SK-N-SH (cell line): Measurements from ENCODE around the gene ALPL. TPM values are rescaled to one million over a fixed set of nuclear protein-coding genes. Genes with fewer than 3 reads are reported as not detected.

Experiments
- CTCF ChIA-PET: fragments of 300-600, 350-600 bp; formaldehyde crosslinking; extraction: SDS; loops from one replicate; lab custom pipeline; 2021; lab: Yijun Ruan, JAX
- POLR2A ChIA-PET: fragments of 350-600 bp; sonication (Branson Sonifier 250); formaldehyde crosslinking; extraction: SDS; loops from one replicate; lab custom pipeline; 2020; ENCODE audit warnings: antibody characterized with exemption, inconsistent platforms; lab: Yijun Ruan, JAX
- DNase-seq: peaks from one replicate; pipeline ENCODE4 v3.0.0; 2012
- H2AFZ ChIP-seq: fragments of 200-600 bp; sonication (generic); 2 replicates; pipeline ENCODE4 v1.8.1; 2016; ENCODE audit warnings: antibody characterized with exemption, mild to moderate bottlenecking, low read depth
- H3F3A ChIP-seq: fragments of 200-600 bp; sonication (generic); replicated peaks from 2 replicates; pipeline ENCODE3; 2016; ENCODE audit warnings: antibody characterized with exemption, mild to moderate bottlenecking; ENCODE audit not compliant: insufficient read depth
- H3K27ac ChIP-seq, 2 experiments: fragments of 200-500 bp in 1 of 2; fragments of 200-600 bp in 1 of 2; sonication (Bioruptor generic) in 1 of 2; sonication (generic), shearing (Covaris generic) in 1 of 2; 2 replicates each; pipeline versions ENCODE4 v1.5.1 to v1.6.1; 2014 to 2016; ENCODE audit warnings: low read depth in 2 of 2, inconsistent platforms in 1 of 2, low read length in 1 of 2, mild to moderate bottlenecking in 1 of 2, mixed read lengths in 1 of 2
- H3K27me3 ChIP-seq: fragments of 200-600 bp; sonication (generic), shearing (Covaris generic); 2 replicates; pipeline ENCODE4 v1.6.1; 2016; ENCODE audit warnings: mixed run types; ENCODE audit not compliant: insufficient read depth
- H3K36me3 ChIP-seq, 2 experiments: fragments of 200-500 bp in 1 of 2; fragments of 200-600 bp in 1 of 2; sonication (Bioruptor generic) in 1 of 2; sonication (generic) in 1 of 2; replicated peaks in 1 of 2; 2 replicates each; pipeline versions ENCODE3 to v1.5.1; 2014 to 2016; ENCODE audit warnings: low read length in 1 of 2, mild to moderate bottlenecking in 1 of 2; ENCODE audit not compliant: insufficient read depth in 2 of 2, control insufficient read depth in 1 of 2
- H3K4me1 ChIP-seq, 2 experiments: fragments of 200-500 bp in 1 of 2; fragments of 200-600 bp in 1 of 2; sonication (Bioruptor generic) in 1 of 2; sonication (generic), shearing (Covaris generic) in 1 of 2; 2 replicates each; pipeline versions ENCODE4 v1.5.1 to v1.6.1; 2014 to 2016; ENCODE audit warnings: low read depth in 1 of 2, low read length in 1 of 2, mixed run types in 1 of 2; ENCODE audit not compliant: insufficient read depth in 2 of 2, control insufficient read depth in 1 of 2
- H3K4me2 ChIP-seq: fragments of 200-600 bp; sonication (generic), shearing (Covaris generic); 2 replicates; pipeline ENCODE4 v1.6.1; 2017; ENCODE audit warnings: mixed run types
- H3K4me3 ChIP-seq, 2 experiments: fragments of 200-500 bp in 1 of 2; fragments of 200-600 bp in 1 of 2; sonication (Bioruptor generic) in 1 of 2; sonication (generic), shearing (Covaris generic) in 1 of 2; 2 replicates each; pipeline versions ENCODE4 v1.5.1 to v1.8.1; 2014 to 2016; ENCODE audit warnings: low read depth in 2 of 2, inconsistent platforms in 1 of 2, low read length in 1 of 2, mild to moderate bottlenecking in 1 of 2, mixed read lengths in 1 of 2, moderate library complexity in 1 of 2
- H3K79me2 ChIP-seq: fragments of 200-600 bp; sonication (generic); 2 replicates; pipeline ENCODE4 v1.8.1; 2017; ENCODE audit warnings: mild to moderate bottlenecking; ENCODE audit not compliant: insufficient read depth
- H3K9ac ChIP-seq: fragments of 200-600 bp; sonication (generic); 2 replicates; pipeline ENCODE4 v1.6.1; 2017; ENCODE audit warnings: mixed run types
- H3K9me2 ChIP-seq: fragments of 200-600 bp; sonication (generic); 2 replicates; pipeline ENCODE4 v1.6.1; 2017; ENCODE audit warnings: mixed run types
- H3K9me3 ChIP-seq: fragments of 200-600 bp; sonication (generic); 2 replicates; pipeline ENCODE4 v1.6.1; 2017; ENCODE audit warnings: mixed run types, mild to moderate bottlenecking, moderate library complexity
- H4K20me1 ChIP-seq: fragments of 200-600 bp; sonication (generic); 2 replicates; pipeline ENCODE4 v1.6.1; 2017; ENCODE audit warnings: mild to moderate bottlenecking, mixed run types; ENCODE audit not compliant: insufficient read depth
- CHD2 ChIP-seq: fragments of 150-350 bp; IDR thresholded peaks from 2 replicates; pipeline ENCODE4 v1.6.1; 2018; ENCODE audit warnings: low read length; ENCODE audit not compliant: partially characterized antibody
- ELF1 ChIP-seq: IDR thresholded peaks from 2 replicates; pipeline ENCODE4 v1.4.0; 2012
- GABPA ChIP-seq: IDR thresholded peaks from 2 replicates; pipeline ENCODE4 v1.4.0; 2012; ENCODE audit warnings: low read depth, mild to moderate bottlenecking
- IRF3 ChIP-seq: fragments of 150-350 bp; IDR thresholded peaks from 2 replicates; pipeline ENCODE4 v1.6.1; 2016; ENCODE audit warnings: mild to moderate bottlenecking, low read depth, low read length
- MEF2A ChIP-seq: IDR thresholded peaks from 2 replicates; pipeline ENCODE4 v1.4.0; 2012; ENCODE audit warnings: low read depth, borderline replicate concordance
- NRF1 ChIP-seq: IDR thresholded peaks from 2 replicates; pipeline ENCODE4 v1.6.1; 2012; ENCODE audit warnings: low read depth, mild to moderate bottlenecking, low read length
- RCOR1 ChIP-seq: fragments of 150-350 bp; IDR thresholded peaks from 2 replicates; pipeline ENCODE4 v1.6.1; 2017; ENCODE audit warnings: antibody characterized with exemption, low read length
- SIN3A ChIP-seq: IDR thresholded peaks from 2 replicates; pipeline ENCODE4 v1.6.1; 2012; ENCODE audit warnings: low read depth, mild to moderate bottlenecking, low read length, moderate library complexity, borderline replicate concordance
- TEAD4 ChIP-seq: IDR thresholded peaks from 2 replicates; pipeline ENCODE4 v1.4.0; 2012; ENCODE audit warnings: mild to moderate bottlenecking, borderline replicate concordance; ENCODE audit not compliant: insufficient read depth
- USF1 ChIP-seq: IDR thresholded peaks from 2 replicates; pipeline ENCODE4 v1.4.0; 2012; ENCODE audit warnings: low read depth, borderline replicate concordance
- YY1 ChIP-seq: IDR thresholded peaks from 2 replicates; pipeline ENCODE4 v1.4.0; 2012; ENCODE audit warnings: low read depth, mild to moderate bottlenecking
- WGBS: methylation state at CpG from one replicate; pipeline ENCODE4 v1.1.6; 2017; ENCODE audit warnings: low lambda C conversion rate; 5-methylcytosine and 5-hydroxymethylcytosine counted together
- polyA plus RNA-seq, 3 experiments: library from polyadenylated mRNA; depleted of rRNA; stranded (reverse); fragments of >200 nt; gene quantifications; 2 replicates each; pipeline ENCODE4 v1.2.3, GENCODE V29; 2012

ALPL gene
- polyA plus RNA-seq, 1 of the 3 experiments (the other 2 are of a cell fraction) = 0.69 TPM

- TF ChIP-seq IRF3 = no peak
- TF ChIP-seq GABPA = no peak
- no peak for TF ChIP-seq MEF2A
- no peak for TF ChIP-seq YY1
- no peak for TF ChIP-seq TEAD4
- no peak for TF ChIP-seq CHD2
- TF ChIP-seq USF1 = no peak
- no peak for TF ChIP-seq RCOR1
Measured at GRCh38 chr1:21621761-21622436, 112.7 kb downstream of the ALPL start (continued).

- Histone ChIP-seq H3K27ac (peak overlapping the region in 1 of 2 experiments; percentile 95; a peak in 2 of 4 replicates), H3K79me2 (no peaks in the 10 kb centered on the region), H3K9me2 (no peaks in the 10 kb centered on the region), H3K27me3 (no peaks in the 10 kb centered on the region), H3K4me1 (peaks cover 0 to 79% of the 10 kb centered on the region in 2 experiments; a peak in 1 of 4 replicates), H3K36me3 (no peaks in the 10 kb centered on the region), H4K20me1 (no peaks in the 10 kb centered on the region), H3K4me2 (0 out of 2 replicates have a peak overlapping the region, but pooled peaks have one; percentile 28)
- CTCF ChIA-PET = interaction anchor here (1.0 to 1.1 kb wide), 2 partner anchors 37 to 76 kb away, joined by 3 to 5 read pairs; no protein-coding TSS in a partner anchor
- POLR2A ChIA-PET = no interaction called here
- TF ChIP-seq ELF1 = no peak
- 0 out of 2 replicates have a peak, but pooled peaks have one; percentile 29 for TF ChIP-seq NRF1
- no peak for TF ChIP-seq GABPA
- TF ChIP-seq SIN3A = no peak
- TF ChIP-seq, all 33 proteins: peak for 1
- WGBS = 9% methylated on average over 15 of the region's 62 CpGs
- H3F3A ChIP-seq = no peaks in the 10 kb centered on the region
- peak overlapping the region; percentile 72; the same call in 1 of the 2 replicates for H2AFZ ChIP-seq
- no peaks in the 10 kb centered on the region for H3K9me3 ChIP-seq
- H3K9ac ChIP-seq = no peak overlapping the region
- H3K4me3 ChIP-seq = peak overlapping the region in 1 of 2 experiments; percentile 50; a peak in 2 of 4 replicates
- DNase-seq = peak; percentile 94
Measured at GRCh38 chr1:21622466-21623315, 113.5 kb downstream of the ALPL start.
